T-helper 2 cell treated with Interferon-gamma antibody and Interleukin-4, amounts not matched to agents 100 ng/mL and 5 ng/mL, for 36 hours (primary cell): ENCODE data around the gene NKD1. TPM values are rescaled to one million over a fixed set of nuclear protein-coding genes. Genes with fewer than 3 reads are reported as not detected.

Source experiments
- intact Hi-C: fragments of 100-400 bp; cut with micrococcal nuclease; formaldehyde crosslinking; loops from one replicate; pipeline ENCODE4 v1.15.1; 2023
- total RNA-seq: library from RNA; stranded (reverse); gene quantifications from 2 replicates; pipeline ENCODE4 v1.2.3, GENCODE V29; 2022

NKD1 gene
- total RNA-seq, 1 donor from 2014 or later = 0.75 TPM

GRCh38 chr16:50641818-50642187 lies 93.6 kb downstream of the NKD1 start:
- intact Hi-C loops = no loop called here

GRCh38 chr16:50642349-50642748 lies 94.2 kb downstream of the NKD1 start:
- intact Hi-C loops = no loop called here

- intact Hi-C loops = no loop called here
These were observed 95.0 kb downstream of the NKD1 start for GRCh38 chr16:50643192-50643591.

GRCh38 chr16:50644245-50644644 lies 96.0 kb downstream of the NKD1 start:
- intact Hi-C loops = no loop called here

GRCh38 chr16:50644729-50645128 lies 96.5 kb downstream of the NKD1 start:
- intact Hi-C loops = no loop called here

GRCh38 chr16:50645563-50646220 lies 97.5 kb downstream of the NKD1 start:
- intact Hi-C loops = no loop called here

- intact Hi-C loops = no loop called here
These were observed 98.1 kb downstream of the NKD1 start for GRCh38 chr16:50646345-50646744.

- intact Hi-C loops = no loop called here
These were observed 103.7 kb downstream of the NKD1 start for GRCh38 chr16:50651835-50652438.

- intact Hi-C loops = no loop called here
These were observed 104.7 kb downstream of the NKD1 start for GRCh38 chr16:50652836-50653425.

GRCh38 chr16:50653633-50654519 lies 105.7 kb downstream of the NKD1 start:
- intact Hi-C loops = no loop called here

- intact Hi-C loops = no loop called here
These were observed 107.4 kb downstream of the NKD1 start for GRCh38 chr16:50655558-50656055.

- intact Hi-C loops = no loop called here
These were observed 109.0 kb downstream of the NKD1 start for GRCh38 chr16:50657241-50657640.

GRCh38 chr16:50659806-50660205 lies 111.6 kb downstream of the NKD1 start:
- intact Hi-C loops = no loop called here

GRCh38 chr16:50662306-50662940 lies 114.2 kb downstream of the NKD1 start:
- intact Hi-C loops = no loop called here

- intact Hi-C loops = loop anchor here (2.0 kb wide), 1 partner anchor 449 kb away; no protein-coding TSS in a partner anchor
These were observed 116.1 kb downstream of the NKD1 start for GRCh38 chr16:50664270-50664669.

- intact Hi-C loops = loop anchor here (1.0 to 5.0 kb wide), 6 partner anchors 118 to 638 kb away; partner anchors contain the start of genes BRD7, CNEP1R1 and NKD1
These were observed 117.1 kb downstream of the NKD1 start for GRCh38 chr16:50665128-50665878.

GRCh38 chr16:50666658-50667496 lies 118.7 kb downstream of the NKD1 start:
- intact Hi-C loops = loop anchor here (1.0 to 5.0 kb wide), 7 partner anchors 14 to 640 kb away; partner anchors contain the start of genes BRD7, CNEP1R1, NKD1 and SNX20

GRCh38 chr16:50667497-50668367 lies 119.5 kb downstream of the NKD1 start:
- intact Hi-C loops = loop anchor here (1.0 to 5.0 kb wide), 7 partner anchors 13 to 640 kb away; partner anchors contain the start of genes BRD7, CNEP1R1, NKD1 and SNX20
